IMR-90 (cell line): ENCODE results near the gene CHRM5.

Source experiments
- CTCF ChIP-seq: conservative IDR thresholded peaks from 2 replicates; pipeline ENCODE4 v1.5.1; 2012; ENCODE audit warnings: mild to moderate bottlenecking, low read depth, low read length, improper control_type of control experiment
- USF2 ChIP-seq: fragments of 150-350 bp; IDR thresholded peaks from 2 replicates; pipeline ENCODE4 v1.6.1; 2017; ENCODE audit warnings: mild to moderate bottlenecking, antibody characterized with exemption, low read length, low read depth

GRCh38 chr15:33987444-33987843 is 19.1 kb downstream of the CHRM5 start:
- no peak for TF ChIP-seq CTCF
- no peak for TF ChIP-seq USF2
